GM12878 (cell line): Measurements from ENCODE around the gene ZNF764. TPM values are rescaled to one million over a fixed set of nuclear protein-coding genes. Genes with fewer than 3 reads are reported as not detected.

Source experiments
- ATAC-seq: fragments of 200-7000 bp; cut with Tn5 transposase; 3 replicates; pipeline ENCODE4 v1.9.1; 2020; ENCODE audit warnings: mild to moderate bottlenecking, moderate library complexity
- Bru-seq: library from RNA; stranded (reverse); fragments of 400-500 nt; gene quantifications from one replicate; lab custom pipeline; 2021; lab: Mats Ljungman, UMichigan
- BruChase-seq, 2 experiments: library from RNA; stranded (reverse); fragments of 400-500 nt; gene quantifications; one replicate each; lab custom pipeline; 2021; lab: Mats Ljungman, UMichigan
- BruUV-seq: library from RNA; stranded (reverse); fragments of 400-500 nt; replicated peaks from 2 replicates; lab custom pipeline; 2021; lab: Mats Ljungman, UMichigan
- CTCF ChIA-PET: fragments of 300-600 bp; sonication (Branson Sonifier 250); formaldehyde crosslinking; extraction: SDS; loops from one replicate; lab custom pipeline; 2021; ENCODE audit warnings: inconsistent platforms; lab: Yijun Ruan, JAX
- POLR2A ChIA-PET: fragments of 350-600 bp; formaldehyde crosslinking; extraction: SDS; loops from one replicate; lab custom pipeline; 2021; ENCODE audit warnings: inconsistent platforms; lab: Charles Lee
- RAD21 ChIA-PET: fragments of 300-600 bp; sonication (Branson Sonifier 250); formaldehyde crosslinking; loops from one replicate; lab custom pipeline; 2023; ENCODE audit warnings: antibody characterized with exemption; ENCODE audit not compliant: unreplicated experiment; lab: Charles Lee
- SMC1A ChIA-PET: fragments of 300-600 bp; sonication (Branson Sonifier 250); formaldehyde crosslinking; loops from one replicate; lab custom pipeline; 2023; ENCODE audit not compliant: unreplicated experiment, uncharacterized antibody; lab: Charles Lee
- DNase-seq: peaks from one replicate; pipeline ENCODE4 v3.0.0-alpha.2; 2011; ENCODE audit warnings: low read depth, low spot score
- FAIRE-seq: peaks from 3 replicates; lab custom pipeline; 2011; peaks lifted over from hg19 to GRCh38; lab: Jason Lieb, UNC
- H2AFZ ChIP-seq: 2 replicates; pipeline ENCODE4 v1.6.0; 2011; ENCODE audit warnings: low read depth, low read length, control low read depth; ENCODE audit not compliant: control insufficient read depth
- H3K27ac ChIP-seq: 2 replicates; pipeline ENCODE4 v1.5.1; 2011; ENCODE audit warnings: control low read depth; ENCODE audit not compliant: control insufficient read depth, insufficient read depth
- H3K27me3 ChIP-seq, 2 experiments: replicated peaks in 1 of 2; 2 replicates each; pipeline versions ENCODE4 v1.6.0 to v1.6.1; 2011; ENCODE audit warnings: low read length in 1 of 2; ENCODE audit not compliant: control insufficient read depth in 2 of 2, insufficient read depth in 2 of 2
- H3K36me3 ChIP-seq, 2 experiments: 2 replicates each; pipeline ENCODE4 v1.5.1; 2011; ENCODE audit warnings: low read length in 1 of 2; ENCODE audit not compliant: control insufficient read depth in 2 of 2, insufficient read depth in 2 of 2
- H3K4me1 ChIP-seq: 2 replicates; pipeline ENCODE4 v1.6.1; 2011; ENCODE audit warnings: mild to moderate bottlenecking, low read length, moderate library complexity, mixed read lengths; ENCODE audit not compliant: control insufficient read depth, insufficient read depth
- H3K4me2 ChIP-seq: 2 replicates; pipeline ENCODE4 v1.6.0; 2011; ENCODE audit warnings: control low read depth; ENCODE audit not compliant: control insufficient read depth, insufficient read depth
- H3K4me3 ChIP-seq: fragments of 200-600 bp; sonication (generic); 2 replicates; pipeline ENCODE4 v1.5.1; 2016
- H3K79me2 ChIP-seq: 2 replicates; pipeline ENCODE4 v1.6.0; 2011; ENCODE audit warnings: low read length; ENCODE audit not compliant: control insufficient read depth, insufficient read depth
- H3K9ac ChIP-seq: 2 replicates; pipeline ENCODE4 v1.8.0; 2011; ENCODE audit warnings: low read length, control low read depth, mixed read lengths; ENCODE audit not compliant: control insufficient read depth, insufficient read depth
- H3K9me3 ChIP-seq: replicated peaks from 3 replicates; pipeline ENCODE4 v1.5.1; 2011; ENCODE audit warnings: mild to moderate bottlenecking, low read length; ENCODE audit not compliant: control insufficient read depth, insufficient read depth
- H4K20me1 ChIP-seq: 2 replicates; pipeline ENCODE4 v1.6.0; 2011; ENCODE audit not compliant: control insufficient read depth, insufficient read depth
- BCLAF1 ChIP-seq: fragments of 450-650 bp; IDR thresholded peaks from 2 replicates; pipeline ENCODE4 v1.6.1; 2017; ENCODE audit warnings: antibody characterized with exemption, mild to moderate bottlenecking, moderate library complexity
- BRCA1 ChIP-seq: IDR thresholded peaks from 2 replicates; pipeline ENCODE4 v1.6.1; 2011; ENCODE audit warnings: low read depth, low read length, improper control_type of control experiment
- EGR1 ChIP-seq, 2 experiments: IDR thresholded peaks; 1 replicate in 1 of 2; 2 replicates in 1 of 2; pipeline ENCODE4 v1.6.1; 2011 to 2012; ENCODE audit warnings: low read depth in 2 of 2, low read length in 2 of 2, borderline replicate concordance in 1 of 2, mild to moderate bottlenecking in 1 of 2, moderate library complexity in 1 of 2
- FOXM1 ChIP-seq: IDR thresholded peaks from 2 replicates; pipeline ENCODE4 v1.6.1; 2012; ENCODE audit warnings: low read depth, mild to moderate bottlenecking, inconsistent platforms, low read length, moderate library complexity
- KAT2A ChIP-seq: conservative IDR thresholded peaks from 2 replicates; pipeline ENCODE4 v1.6.1; 2011; ENCODE audit warnings: low read depth, low read length; ENCODE audit not compliant: control insufficient read depth
- MYB ChIP-seq: fragments of 150-350 bp; IDR thresholded peaks from 2 replicates; pipeline ENCODE4 v1.6.1; 2014; ENCODE audit warnings: mild to moderate bottlenecking, low read depth, low read length, borderline replicate concordance
- NFIC ChIP-seq: IDR thresholded peaks from 2 replicates; pipeline ENCODE4 v1.6.1; 2012; ENCODE audit warnings: low read depth, mild to moderate bottlenecking, inconsistent platforms, low read length, moderate library complexity
- NRF1 ChIP-seq: conservative IDR thresholded peaks from 2 replicates; pipeline ENCODE4 v1.6.1; 2011; ENCODE audit warnings: mild to moderate bottlenecking, low read depth, low read length, improper control_type of control experiment
- RBBP5 ChIP-seq: fragments of 200-600 bp; sonication (generic); conservative IDR thresholded peaks from 2 replicates; pipeline ENCODE4 v1.6.1; 2016
- TARDBP ChIP-seq: IDR thresholded peaks from 2 replicates; pipeline ENCODE4 v1.6.1; 2016; ENCODE audit warnings: borderline replicate concordance
- ZNF217 ChIP-seq: fragments of 450-650 bp; IDR thresholded peaks from 2 replicates; pipeline ENCODE4 v1.6.1; 2017; ENCODE audit warnings: antibody characterized with exemption, mild to moderate bottlenecking
- WGBS: methylation state at CpG from one replicate; pipeline ENCODE4 v1.1.6; 2016; ENCODE audit warnings: low lambda C conversion rate; ENCODE audit not compliant: insufficient replicate concordance, insufficient coverage; ENCODE audit errors: missing lambda C conversion rate; 5-methylcytosine and 5-hydroxymethylcytosine counted together
- in situ Hi-C: fragments of 300-500 bp; cut with MboI; formaldehyde crosslinking; loops from 9 replicates; pipeline ENCODE4 v1.14.3; 2018; ENCODE audit warnings: mixed read lengths
- intact Hi-C: fragments of 100-400 bp; cut with micrococcal nuclease; formaldehyde crosslinking; loops from one replicate; pipeline ENCODE4 v1.14.2; 2022; ENCODE audit not compliant: unreplicated experiment
- long read RNA-seq, 2 experiments: library from polyadenylated mRNA; unstranded; transcript quantifications; one replicate each; pipeline ENCODE4 v2.0.0, GENCODE V29; 2019 to 2020
- polyA minus RNA-seq, 3 experiments: library from RNA; depleted of rRNA, polyadenylated mRNA; stranded (reverse); fragments of >200 nt; gene quantifications; 2 replicates each; pipeline ENCODE4 v1.2.3, GENCODE V29; 2011
- polyA plus RNA-seq, 11 experiments: library from polyadenylated mRNA; depleted of rRNA in 4 of 11; unstranded in 6 of 11; stranded (reverse) in 5 of 11; fragments of >200 nt; fragmentation: Nextera tagmentation in 4 of 11; fragmentation: Illumina TruSeq in 1 of 11; extraction: Ambion mirVana in 4 of 11; extraction: Trizol in 1 of 11; gene quantifications; 1 replicate in 1 of 11; 2 replicates in 10 of 11; pipeline versions ENCODE4 v1.2.1 to v1.2.3, GENCODE V29; 2011 to 2016; ENCODE audit warnings: inconsistent platforms in 2 of 11, missing spikeins in 2 of 11, low read depth in 1 of 11
- total RNA-seq, 4 experiments: library from RNA; depleted of rRNA in 3 of 4; stranded (reverse); fragments of >200 nt in 3 of 4; fragmentation: Illumina TruSeq in 1 of 4; extraction: Trizol in 1 of 4; gene quantifications; 2 replicates each; pipeline versions ENCODE4 v1.2.1 to v1.2.3, GENCODE V29; 2013 to 2021
- TF ChIP-seq, protein P1 (sequence below): fragments of 450-650 bp; IDR thresholded peaks from 2 replicates; pipeline ENCODE4 v1.6.1; 2014; ENCODE audit warnings: mild to moderate bottlenecking
- TF ChIP-seq, protein P2 (sequence below): IDR thresholded peaks from 2 replicates; pipeline ENCODE4 v1.6.1; 2011; ENCODE audit warnings: low read depth, low read length, improper control_type of control experiment, borderline replicate concordance

ZNF764 gene
- 16.0 TPM in 2 replicates for total RNA-seq (2013; cell fraction: nucleolus; rRNA removed)
- total RNA-seq (2014; rRNA removed) (9.0 and 9.2 TPM in 2 replicates), total RNA-seq (2014; rRNA removed; fragmentation: Illumina TruSeq; extraction: Trizol) (3.4 and 3.5 TPM in 2 replicates), total RNA-seq (2021) (11.2 and 11.9 TPM in 2 replicates), polyA plus RNA-seq (2011; rRNA removed) (2.7 and 2.8 TPM in 2 replicates), polyA plus RNA-seq (2014; fragmentation: Illumina TruSeq; extraction: Trizol) (2.8 and 3.2 TPM in 2 replicates), polyA plus RNA-seq (2014; fragmentation: Nextera tagmentation; extraction: Ambion mirVana) (1 to 10 TPM in 1 of 2 experiments, under 1 TPM in 1; 0.61 to 1.6 TPM), polyA plus RNA-seq (2014; rRNA removed) (9.5 and 10.8 TPM in 2 replicates), polyA plus RNA-seq (2016; fragmentation: Nextera tagmentation; extraction: Ambion mirVana) (1 to 10 TPM; 4.2 to 4.8 TPM), polyA minus RNA-seq (2011; rRNA and poly(A)+ RNA removed) (1.6 and 3.5 TPM in 2 replicates), Bru-seq, nascent RNA (percentile 69 among the genes with signal in this experiment), BruChase-seq, experiment 1, labeled RNA remaining after a 6-hour chase (percentile 67 among the genes with signal in this experiment), BruChase-seq, experiment 2, labeled RNA remaining after a 2-hour chase (percentile 67 among the genes with signal in this experiment)
- 3.2 TPM for polyA plus RNA-seq (2011; ENCODE audit: low read depth)
- polyA plus RNA-seq (2011; cell fraction: cytosol; rRNA removed), result 5.7 and 5.8 TPM in 2 replicates
- 5.2 and 7.8 TPM in 2 replicates for polyA plus RNA-seq (2011; cell fraction: nucleus; rRNA removed)
- 5.6 and 6.1 TPM in 2 replicates for polyA plus RNA-seq (2012)
- 4.0 and 4.4 TPM in 2 replicates for polyA minus RNA-seq (2011; cell fraction: cytosol; rRNA and poly(A)+ RNA removed)
- 2.8 and 4.6 TPM in 2 replicates for polyA minus RNA-seq (2011; cell fraction: nucleus; rRNA and poly(A)+ RNA removed)
- long read RNA-seq, experiment 1, partial matches to known transcripts, result 0 of 1 reads
- long read RNA-seq, experiment 1, other reads (novel, unspliced or antisense), result 0 of 1 reads
- long read RNA-seq, experiment 2, result 0 reads

DNA sequence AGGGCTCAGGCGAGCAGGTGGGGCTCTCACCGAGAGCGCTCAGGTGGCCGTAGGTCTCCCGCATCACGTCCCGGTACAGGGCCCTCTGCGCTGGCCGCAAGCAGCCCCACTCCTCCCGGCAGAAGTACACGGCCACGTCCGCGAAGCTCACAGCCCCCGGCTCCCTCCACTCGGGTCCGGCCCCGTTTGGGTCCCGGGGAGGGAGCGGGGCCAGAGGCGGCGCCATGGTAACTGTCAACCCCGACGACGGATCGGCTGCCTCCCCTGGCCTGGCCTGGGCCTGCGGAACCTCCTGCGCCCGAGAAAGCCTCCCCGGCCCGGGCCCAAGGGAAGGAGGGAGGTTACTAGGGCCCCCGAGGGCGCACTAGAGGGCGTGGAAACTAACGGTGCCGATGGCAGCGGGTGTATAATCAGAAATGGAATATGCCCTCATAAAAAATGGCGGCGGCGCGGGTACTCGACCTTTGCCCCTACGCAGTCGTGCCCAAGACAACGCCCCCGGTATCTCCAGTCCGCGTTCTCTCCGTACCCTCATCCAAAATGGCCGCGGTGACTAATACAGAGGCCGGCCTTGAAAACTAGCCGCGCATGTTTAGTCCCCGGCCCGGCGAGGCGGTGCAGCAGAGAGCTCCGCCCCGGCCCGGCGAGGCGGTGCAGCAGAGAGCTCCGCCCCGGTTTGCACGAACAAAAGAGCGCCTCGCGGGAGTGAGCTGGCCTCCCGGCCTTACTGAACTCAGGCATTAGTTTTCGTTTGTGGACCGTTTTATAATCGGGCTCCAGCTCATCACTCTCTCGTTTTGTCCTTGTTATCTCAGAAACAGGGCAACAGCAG is at the start of gene ZNF764:
Gene ZNF764 (minus strand): TSS at position 418 of the 832 bp plus-strand sequence. CDS start 192 bp downstream, at position 226.
- WGBS, result under 1% methylated on average over 74 of the region's 74 CpGs
- TF ChIP-seq MYB (no peak), NFIC (no peak), ZNF217 (no peak), KAT2A (no peak), BCLAF1 (no peak), RBBP5 (no peak), BRCA1 (peak; percentile 56; the same call in 1 of the 2 replicates), TARDBP (no peak; the same call in 1 of the 2 replicates), NRF1 (0 out of 2 replicates have a peak, but pooled peaks have one; percentile 30), FOXM1 (no peak), EGR1 (IDR thresholded peaks at IDR 0.05; ENCODE audit: borderline replicate concordance in 1 of 2, low read depth in 2 of 2, low read length in 2 of 2) (peak; percentile 74 to 90)
- TF ChIP-seq, protein P1, sequence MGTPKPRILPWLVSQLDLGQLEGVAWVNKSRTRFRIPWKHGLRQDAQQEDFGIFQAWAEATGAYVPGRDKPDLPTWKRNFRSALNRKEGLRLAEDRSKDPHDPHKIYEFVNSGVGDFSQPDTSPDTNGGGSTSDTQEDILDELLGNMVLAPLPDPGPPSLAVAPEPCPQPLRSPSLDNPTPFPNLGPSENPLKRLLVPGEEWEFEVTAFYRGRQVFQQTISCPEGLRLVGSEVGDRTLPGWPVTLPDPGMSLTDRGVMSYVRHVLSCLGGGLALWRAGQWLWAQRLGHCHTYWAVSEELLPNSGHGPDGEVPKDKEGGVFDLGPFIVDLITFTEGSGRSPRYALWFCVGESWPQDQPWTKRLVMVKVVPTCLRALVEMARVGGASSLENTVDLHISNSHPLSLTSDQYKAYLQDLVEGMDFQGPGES, result no peak
- TF ChIP-seq, protein P2, sequence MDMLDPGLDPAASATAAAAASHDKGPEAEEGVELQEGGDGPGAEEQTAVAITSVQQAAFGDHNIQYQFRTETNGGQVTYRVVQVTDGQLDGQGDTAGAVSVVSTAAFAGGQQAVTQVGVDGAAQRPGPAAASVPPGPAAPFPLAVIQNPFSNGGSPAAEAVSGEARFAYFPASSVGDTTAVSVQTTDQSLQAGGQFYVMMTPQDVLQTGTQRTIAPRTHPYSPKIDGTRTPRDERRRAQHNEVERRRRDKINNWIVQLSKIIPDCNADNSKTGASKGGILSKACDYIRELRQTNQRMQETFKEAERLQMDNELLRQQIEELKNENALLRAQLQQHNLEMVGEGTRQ, result no peak

More for the DNA sequence above, at the start of gene ZNF764:
- Histone ChIP-seq H3K36me3 (peaks cover 4 to 10% of the 10 kb centered on the region in 2 experiments; a peak in 3 of 4 replicates), H3K79me2 (peaks cover 11% of the 10 kb centered on the region), H3K4me1 (no peaks in the 10 kb centered on the region), H3K9ac (peak within 1 kb of the TSS; percentile 86), H3K4me2 (peak within 1 kb of the TSS; percentile 81), H3K4me3 (peak within 1 kb of the TSS; percentile 87), H3K9me3 (no peaks in the 10 kb centered on the region), H4K20me1 (no peaks in the 10 kb centered on the region), H2AFZ (peak within 1 kb of the TSS; percentile 88), H3K27me3 (no peaks in the 10 kb centered on the region), H3K27ac (peak within 1 kb of the TSS; percentile 85)
- POLR2A ChIA-PET, result interaction anchor here (0.6 to 5.9 kb wide), 20 partner anchors 9 to 187 kb away, joined by 3 to 109 read pairs (median 4); partner anchors contain the start of genes TBC1D10B, ZNF688, ZNF747 and ZNF785
- intact Hi-C loops (loop anchor here (1.0 kb wide), 1 partner anchor 23 kb away; no protein-coding TSS in a partner anchor), in situ Hi-C loops (no loop called here)
- BruUV-seq, result TSS peak; percentile 72
- FAIRE-seq (peak; percentile 85), DNase-seq (peak; percentile 84), ATAC-seq (peak; percentile 96)
- SMC1A ChIA-PET, result interaction anchor here (0.6 to 2.8 kb wide), 16 partner anchors 9 to 148 kb away, joined by 3 to 47 read pairs (median 4); partner anchors contain the start of genes DCTPP1, ITGAL, ZNF688 and ZNF689
- RAD21 ChIA-PET, result interaction anchor here (0.6 to 4.3 kb wide), 25 partner anchors 8 to 187 kb away, joined by 3 to 99 read pairs (median 5); partner anchors contain the start of genes DCTPP1, PRR14, ZNF688 and ZNF747
- CTCF ChIA-PET, result interaction anchor here (0.6 to 3.6 kb wide), 15 partner anchors 10 to 140 kb away, joined by 3 to 59 read pairs (median 5); partner anchors contain the start of genes DCTPP1 and ZNF747
